Measurements from ENCODE around the gene SPRR3.

Gene SPRR3

GRCh38 chr1:152976688-152977087 is 24.9 kb upstream of the SPRR3 start:
- Histone ChIP-seq H3K4me2 (ENCODE audit: low read length, poor library complexity, severe bottlenecking) (no peak overlapping the region), H4K91ac (ENCODE audit: low read length) (no peak overlapping the region), H3K36me3 (ENCODE audit: control insufficient read depth in 1 of 2, insufficient read depth in 2 of 2, low read depth in 1 of 2, low read length in 2 of 2) (no peaks in the 10 kb centered on the region), H2AFZ (ENCODE audit: low read depth, low read length) (no peak overlapping the region), H2BK120ac (ENCODE audit: low read depth, low read length) (no peak overlapping the region), H4K8ac (ENCODE audit: low read length) (no peak overlapping the region), H2BK12ac (ENCODE audit: low read length in 2 of 2) (no peak overlapping the region), H3K18ac (ENCODE audit: low read depth in 1 of 2, low read length in 2 of 2) (no peak overlapping the region), H2AK5ac (ENCODE audit: low read length, severe bottlenecking) (no peak overlapping the region), H3K79me1 (replicated peaks; ENCODE audit: low read length, poor library complexity, severe bottlenecking) (no peaks in the 10 kb centered on the region), H3K9me3 (ENCODE audit: control insufficient read depth, low read length) (peaks cover 2% of the 10 kb centered on the region), H3K4ac (ENCODE audit: low read depth in 1 of 2, low read length in 2 of 2) (no peak overlapping the region), H3K9ac (ENCODE audit: low read length) (no peak overlapping the region), H3K14ac (ENCODE audit: low read length in 2 of 2) (no peak overlapping the region), H3K4me1 (ENCODE audit: control insufficient read depth, insufficient read depth, low read depth, low read length) (no peaks in the 10 kb centered on the region), H3K27ac (ENCODE audit: low read length, poor library complexity, severe bottlenecking) (no peak overlapping the region), H2BK5ac (ENCODE audit: low read depth, low read length, poor library complexity, severe bottlenecking) (no peak overlapping the region), H3K4me3 (ENCODE audit: insufficient read depth in 1 of 2, low read depth in 1 of 2, low read length in 2 of 2) (no peak overlapping the region), H3K27me3 (ENCODE audit: control insufficient read depth in 1 of 2, insufficient read depth in 1 of 2, low read length in 2 of 2) (peaks cover 0 to 13% of the 10 kb centered on the region in 2 experiments), H3K23ac (ENCODE audit: low read length in 2 of 2) (no peak overlapping the region), H2BK15ac (ENCODE audit: low read depth, poor library complexity, severe bottlenecking) (no peak overlapping the region)
- no peak for DNase-seq
- no CpG with 5 or more reads among the region's 1 CpG for WGBS

DNA sequence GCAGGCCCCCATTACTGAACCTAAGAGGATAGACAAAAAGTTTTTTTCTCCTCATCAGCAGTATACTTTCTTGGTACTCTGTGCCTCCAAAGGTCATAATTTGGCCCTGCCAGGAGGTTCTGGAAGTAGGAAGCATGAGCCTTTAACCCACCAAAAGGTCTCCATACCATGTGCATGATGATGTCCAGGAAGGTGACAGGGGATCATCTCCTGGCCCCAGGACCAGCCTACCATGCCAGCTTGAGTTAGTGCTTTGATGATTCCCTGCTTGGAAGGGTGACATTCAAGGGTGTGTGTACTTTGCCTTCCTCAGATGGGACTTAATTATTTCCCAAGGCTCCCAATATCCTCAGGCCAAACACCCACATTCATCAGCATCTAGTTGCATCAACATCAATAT is 23.9 kb upstream of the SPRR3 start:
- no peak overlapping the region for H2AK5ac ChIP-seq (ENCODE audit: low read length, severe bottlenecking)
- H4K8ac ChIP-seq (ENCODE audit: low read length): no peak overlapping the region
- H3K79me1 ChIP-seq (replicated peaks; ENCODE audit: low read length, poor library complexity, severe bottlenecking): no peaks in the 10 kb centered on the region
- no peak overlapping the region for H2BK5ac ChIP-seq (ENCODE audit: low read depth, low read length, poor library complexity, severe bottlenecking)
- H3K14ac ChIP-seq (ENCODE audit: low read length in 2 of 2): no peak overlapping the region
- no peak overlapping the region for H2BK15ac ChIP-seq (ENCODE audit: low read depth, poor library complexity, severe bottlenecking)
- H3K27me3 ChIP-seq (ENCODE audit: control insufficient read depth in 1 of 2, insufficient read depth in 1 of 2, low read length in 2 of 2): peaks cover 0 to 13% of the 10 kb centered on the region in 2 experiments
- no peak overlapping the region for H3K9ac ChIP-seq (ENCODE audit: low read length)
- H3K36me3 ChIP-seq (ENCODE audit: control insufficient read depth in 1 of 2, insufficient read depth in 2 of 2, low read depth in 1 of 2, low read length in 2 of 2): no peaks in the 10 kb centered on the region
- no peak overlapping the region for H3K4me2 ChIP-seq (ENCODE audit: low read length, poor library complexity, severe bottlenecking)
- DNase-seq: no peak
- H4K91ac ChIP-seq (ENCODE audit: low read length): no peak overlapping the region
- no peak overlapping the region for H3K4me3 ChIP-seq (ENCODE audit: insufficient read depth in 1 of 2, low read depth in 1 of 2, low read length in 2 of 2)
- H3K23ac ChIP-seq (ENCODE audit: low read length in 2 of 2): no peak overlapping the region
- no peak overlapping the region for H2BK120ac ChIP-seq (ENCODE audit: low read depth, low read length)
- no peak overlapping the region for H2AFZ ChIP-seq (ENCODE audit: low read depth, low read length)
- no peaks in the 10 kb centered on the region for H3K4me1 ChIP-seq (ENCODE audit: control insufficient read depth, insufficient read depth, low read depth, low read length)
- no peak overlapping the region for H3K27ac ChIP-seq (ENCODE audit: low read length, poor library complexity, severe bottlenecking)
- H2BK12ac ChIP-seq (ENCODE audit: low read length in 2 of 2): no peak overlapping the region
- no peak overlapping the region for H3K18ac ChIP-seq (ENCODE audit: low read depth in 1 of 2, low read length in 2 of 2)
- H3K4ac ChIP-seq (ENCODE audit: low read depth in 1 of 2, low read length in 2 of 2): no peak overlapping the region
- no peaks in the 10 kb centered on the region for H3K9me3 ChIP-seq (ENCODE audit: control insufficient read depth, low read length)

GRCh38 chr1:152980676-152981075 is 20.9 kb upstream of the SPRR3 start:
- no peaks in the 10 kb centered on the region for H3K36me3 ChIP-seq (ENCODE audit: control insufficient read depth in 1 of 2, insufficient read depth in 2 of 2, low read depth in 1 of 2, low read length in 2 of 2)
- H3K79me1 ChIP-seq (replicated peaks; ENCODE audit: low read length, poor library complexity, severe bottlenecking): no peaks in the 10 kb centered on the region
- no peak overlapping the region for H2BK120ac ChIP-seq (ENCODE audit: low read depth, low read length)
- H2BK15ac ChIP-seq (ENCODE audit: low read depth, poor library complexity, severe bottlenecking): no peak overlapping the region
- no peak overlapping the region for H3K4me3 ChIP-seq (ENCODE audit: insufficient read depth in 1 of 2, low read depth in 1 of 2, low read length in 2 of 2)
- no peak overlapping the region for H3K4me2 ChIP-seq (ENCODE audit: low read length, poor library complexity, severe bottlenecking)
- peaks cover 0 to 13% of the 10 kb centered on the region in 2 experiments for H3K27me3 ChIP-seq (ENCODE audit: control insufficient read depth in 1 of 2, insufficient read depth in 1 of 2, low read length in 2 of 2)
- no peak overlapping the region for H4K8ac ChIP-seq (ENCODE audit: low read length)
- H2AK5ac ChIP-seq (ENCODE audit: low read length, severe bottlenecking): no peak overlapping the region
- no peak overlapping the region for H2AFZ ChIP-seq (ENCODE audit: low read depth, low read length)
- DNase-seq: no peak
- H3K18ac ChIP-seq (ENCODE audit: low read depth in 1 of 2, low read length in 2 of 2): no peak overlapping the region
- WGBS: 50% methylated on average over 1 of the region's 1 CpG
- no peak overlapping the region for H3K4ac ChIP-seq (ENCODE audit: low read depth in 1 of 2, low read length in 2 of 2)
- H3K27ac ChIP-seq (ENCODE audit: low read length, poor library complexity, severe bottlenecking): no peak overlapping the region
- H3K23ac ChIP-seq (ENCODE audit: low read length in 2 of 2): no peak overlapping the region
- H2BK12ac ChIP-seq (ENCODE audit: low read length in 2 of 2): no peak overlapping the region
- H3K9me3 ChIP-seq (ENCODE audit: control insufficient read depth, low read length): no peaks in the 10 kb centered on the region
- H4K91ac ChIP-seq (ENCODE audit: low read length): no peak overlapping the region
- H3K14ac ChIP-seq (ENCODE audit: low read length in 2 of 2): no peak overlapping the region
- H3K4me1 ChIP-seq (ENCODE audit: control insufficient read depth, insufficient read depth, low read depth, low read length): no peaks in the 10 kb centered on the region
- no peak overlapping the region for H3K9ac ChIP-seq (ENCODE audit: low read length)
- no peak overlapping the region for H2BK5ac ChIP-seq (ENCODE audit: low read depth, low read length, poor library complexity, severe bottlenecking)

- Histone ChIP-seq H3K4me2 (ENCODE audit: low read length, poor library complexity, severe bottlenecking) (no peak overlapping the region), H2AK5ac (ENCODE audit: low read length, severe bottlenecking) (no peak overlapping the region), H3K27me3 (ENCODE audit: control insufficient read depth in 1 of 2, insufficient read depth in 1 of 2, low read length in 2 of 2) (peaks cover 0 to 13% of the 10 kb centered on the region in 2 experiments), H4K91ac (ENCODE audit: low read length) (no peak overlapping the region), H3K27ac (ENCODE audit: low read length, poor library complexity, severe bottlenecking) (no peak overlapping the region), H3K4ac (ENCODE audit: low read depth in 1 of 2, low read length in 2 of 2) (no peak overlapping the region), H3K79me1 (replicated peaks; ENCODE audit: low read length, poor library complexity, severe bottlenecking) (no peaks in the 10 kb centered on the region), H2BK120ac (ENCODE audit: low read depth, low read length) (no peak overlapping the region), H3K9ac (ENCODE audit: low read length) (no peak overlapping the region), H2AFZ (ENCODE audit: low read depth, low read length) (no peak overlapping the region), H3K14ac (ENCODE audit: low read length in 2 of 2) (no peak overlapping the region), H3K18ac (ENCODE audit: low read depth in 1 of 2, low read length in 2 of 2) (no peak overlapping the region), H3K23ac (ENCODE audit: low read length in 2 of 2) (no peak overlapping the region), H2BK5ac (ENCODE audit: low read depth, low read length, poor library complexity, severe bottlenecking) (no peak overlapping the region), H3K36me3 (ENCODE audit: control insufficient read depth in 1 of 2, insufficient read depth in 2 of 2, low read depth in 1 of 2, low read length in 2 of 2) (no peaks in the 10 kb centered on the region), H4K8ac (ENCODE audit: low read length) (no peak overlapping the region), H2BK15ac (ENCODE audit: low read depth, poor library complexity, severe bottlenecking) (no peak overlapping the region), H3K4me3 (ENCODE audit: insufficient read depth in 1 of 2, low read depth in 1 of 2, low read length in 2 of 2) (no peak overlapping the region), H3K4me1 (ENCODE audit: control insufficient read depth, insufficient read depth, low read depth, low read length) (no peaks in the 10 kb centered on the region), H3K9me3 (ENCODE audit: control insufficient read depth, low read length) (no peaks in the 10 kb centered on the region), H2BK12ac (ENCODE audit: low read length in 2 of 2) (no peak overlapping the region)
- DNase-seq: no peak
- WGBS: 54% methylated on average over 5 of the region's 6 CpGs
Observed at GRCh38 chr1:152981146-152981871, 20.2 kb upstream of the SPRR3 start.

All from mesenchymal stem cell (in vitro differentiated cells and primary cell).